HG03565 (cell line): ENCODE results near the gene RAP1GAP.

Experiments used
- ATAC-seq: cut with Tn5 transposase; IDR thresholded peaks from one replicate; pipeline ENCODE4 v1.9.1; 2021; ENCODE audit warnings: mild to moderate bottlenecking, moderate library complexity; ENCODE audit not compliant: unreplicated experiment

RAP1GAP gene

DNA sequence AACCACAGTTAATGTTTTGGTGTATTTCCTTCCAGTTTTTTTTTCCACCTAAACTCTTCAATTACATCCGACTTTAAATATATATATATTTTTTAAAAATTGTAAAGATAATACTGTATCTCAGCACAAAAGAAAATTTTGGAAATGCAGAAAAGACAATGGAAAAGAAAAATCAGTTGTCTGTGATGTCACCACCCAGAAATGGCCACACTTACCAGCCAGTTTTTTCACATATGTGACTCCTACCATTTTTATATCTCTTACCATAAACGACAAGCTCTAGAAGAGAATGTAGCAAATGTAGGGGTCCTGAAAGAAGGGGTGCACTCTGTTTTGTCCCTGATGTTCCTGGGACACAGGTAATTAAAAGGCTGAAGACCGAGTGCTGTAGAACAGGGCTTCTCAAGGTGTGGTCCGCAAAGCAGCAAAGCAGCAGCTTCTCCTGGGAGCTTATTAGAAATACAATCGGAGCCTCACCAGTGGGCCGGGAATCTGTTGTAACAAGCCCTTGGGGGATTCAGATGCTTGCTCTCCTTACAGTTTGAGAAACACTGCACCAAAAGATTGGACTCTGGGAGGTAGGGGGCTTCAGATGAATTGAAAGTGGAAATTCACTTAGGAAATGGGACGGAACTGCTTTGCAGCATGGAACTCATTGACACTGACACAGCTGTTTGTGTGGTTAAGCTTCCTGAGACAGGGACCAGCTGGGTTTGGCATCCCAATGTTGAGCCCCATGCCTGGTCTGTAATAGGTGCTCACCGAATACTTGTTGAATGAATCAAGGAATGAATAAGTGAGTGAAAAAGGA, 115.8 kb downstream of the RAP1GAP start:
- no peak for ATAC-seq

DNA sequence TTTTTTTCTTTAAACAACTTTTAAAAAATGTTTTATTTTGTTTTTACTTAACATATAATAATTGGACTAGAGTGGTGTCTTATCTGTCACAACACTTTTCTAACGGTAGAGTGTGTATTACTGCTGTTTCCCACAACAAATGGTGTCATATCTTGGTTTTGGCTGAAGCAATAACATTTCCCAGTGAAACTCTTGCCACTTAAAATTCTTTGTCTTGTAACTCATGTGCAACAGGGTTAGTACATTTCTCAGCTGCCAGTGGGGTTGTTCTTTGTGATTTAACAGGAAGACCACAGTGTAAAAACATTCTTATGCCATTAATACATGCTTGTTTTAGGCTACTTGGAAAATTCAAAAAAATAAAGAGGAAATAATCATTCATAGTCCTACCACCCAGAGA, 116.4 kb downstream of the RAP1GAP start:
- ATAC-seq = no peak

DNA sequence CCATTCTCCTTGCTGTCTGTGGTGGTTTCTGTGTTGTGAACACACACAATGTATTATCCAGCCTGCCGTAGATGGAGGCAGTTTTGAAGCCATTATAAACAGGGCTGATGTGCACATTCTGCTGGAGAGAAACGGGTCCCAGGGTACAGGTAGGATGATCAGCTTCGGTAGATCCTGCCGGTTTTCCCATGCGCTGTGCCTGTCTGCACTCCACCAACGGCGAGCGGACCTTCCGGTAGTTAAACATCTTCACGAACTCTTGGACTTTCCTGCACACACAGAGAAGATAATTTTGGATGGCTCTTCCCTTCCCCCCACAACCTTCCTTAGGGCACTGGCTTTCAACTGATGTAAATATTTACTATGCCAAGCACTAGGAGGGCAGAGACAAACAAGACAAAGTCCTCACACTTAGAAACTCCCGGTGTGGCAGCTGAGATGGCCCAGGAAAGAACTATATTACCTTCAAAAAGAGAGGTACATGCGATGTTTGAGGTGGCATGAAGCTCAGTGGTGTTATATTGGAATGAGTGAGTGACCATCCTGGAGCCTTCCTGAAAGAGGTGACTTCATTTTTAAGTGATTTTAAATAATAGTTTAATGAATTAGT, 118.2 kb downstream of the RAP1GAP start:
- ATAC-seq = no peak

DNA sequence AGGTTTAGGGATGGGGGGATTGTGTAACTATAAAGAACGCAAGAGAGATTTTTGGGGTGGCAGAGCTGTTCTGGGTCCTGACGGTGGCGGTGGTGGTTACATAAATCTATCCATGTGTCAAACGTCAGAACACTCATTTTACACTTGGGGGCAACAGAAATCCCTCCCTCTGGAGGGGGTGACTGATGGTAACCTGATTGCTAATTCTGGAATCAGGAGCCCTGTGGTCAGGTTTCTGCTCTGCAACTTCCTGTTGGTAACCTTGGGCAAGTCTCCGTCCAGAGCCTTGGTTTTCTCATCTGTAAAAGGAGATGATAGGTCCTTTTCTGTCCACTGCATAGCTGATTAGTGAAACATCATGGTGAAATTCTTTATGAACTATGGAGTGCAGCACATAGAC, 119.1 kb downstream of the RAP1GAP start:
- ATAC-seq = no peak

DNA sequence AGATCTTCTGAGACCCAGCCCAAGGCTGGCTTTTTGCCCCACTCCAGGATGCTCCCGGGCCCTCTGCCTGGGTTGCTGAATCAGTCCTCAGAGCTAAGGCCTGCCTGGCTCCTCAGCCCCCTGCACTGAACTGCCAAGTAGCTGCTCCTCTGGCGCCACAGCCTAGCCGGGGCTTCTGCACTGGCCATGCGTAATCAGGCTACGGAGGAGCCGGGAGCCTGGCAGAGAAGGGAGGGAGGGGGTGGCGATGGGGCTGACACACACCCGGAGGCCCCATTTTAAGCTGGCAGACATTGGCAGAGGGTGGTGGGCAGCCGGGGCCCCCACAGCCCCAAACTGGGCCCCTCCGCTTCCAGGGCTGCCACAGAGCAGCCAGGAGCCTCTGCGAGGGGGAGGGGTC, 121.3 kb downstream of the RAP1GAP start:
- no peak for ATAC-seq
